Endodermal cell (in vitro differentiated cells): ENCODE results near the gene CTNS. TPM values are rescaled to one million over a fixed set of nuclear protein-coding genes. Genes with fewer than 3 reads are reported as not detected.

Experiments used
- DNase-seq: peaks from one replicate; pipeline ENCODE4 v3.0.0-alpha.2; 2017
- H3K27ac ChIP-seq: 2 replicates; pipeline ENCODE4 v1.5.1; 2013; ENCODE audit warnings: mild to moderate bottlenecking, low read depth, low read length, moderate library complexity
- H3K27me3 ChIP-seq: 2 replicates; pipeline ENCODE4 v1.6.1; 2013; ENCODE audit warnings: mild to moderate bottlenecking, low read length, moderate library complexity; ENCODE audit not compliant: insufficient read depth, control insufficient read depth, poor library complexity, severe bottlenecking
- H3K36me3 ChIP-seq: 2 replicates; pipeline ENCODE4 v1.7.0; 2013; ENCODE audit warnings: mild to moderate bottlenecking, low read length, moderate library complexity; ENCODE audit not compliant: control insufficient read depth, insufficient read depth
- H3K4me1 ChIP-seq: one replicate; pipeline ENCODE4 v1.7.0; 2013; ENCODE audit warnings: low read length; ENCODE audit not compliant: control insufficient read depth, insufficient read depth
- H3K4me3 ChIP-seq: 2 replicates; pipeline ENCODE4 v1.5.1; 2013; ENCODE audit warnings: mild to moderate bottlenecking, low read length, moderate library complexity
- H3K9ac ChIP-seq: 2 replicates; pipeline ENCODE4 v1.6.1; 2013; ENCODE audit warnings: mild to moderate bottlenecking, low read length, moderate library complexity; ENCODE audit not compliant: poor library complexity, severe bottlenecking; ENCODE audit errors: extremely low read depth
- H3K9me3 ChIP-seq: 2 replicates; pipeline ENCODE4 v1.6.1; 2013; ENCODE audit warnings: mild to moderate bottlenecking, low read length, moderate library complexity; ENCODE audit not compliant: control insufficient read depth
- H3K27ac Mint-ChIP-seq: 2 replicates; pipeline ENCODE4 v1.8.0; 2020; ENCODE audit warnings: mixed read lengths
- H3K27me3 Mint-ChIP-seq: 2 replicates; pipeline ENCODE4 v1.8.0; 2021; ENCODE audit warnings: mild to moderate bottlenecking, mixed read lengths; ENCODE audit not compliant: insufficient read depth
- H3K36me3 Mint-ChIP-seq: 2 replicates; pipeline ENCODE4 v1.8.0; 2020; ENCODE audit warnings: low read depth, mixed read lengths
- H3K4me1 Mint-ChIP-seq: 2 replicates; pipeline ENCODE4 v1.8.0; 2020; ENCODE audit warnings: mixed read lengths
- H3K4me3 Mint-ChIP-seq: 2 replicates; pipeline ENCODE4 v1.8.0; 2020; ENCODE audit warnings: mild to moderate bottlenecking, moderate library complexity, mixed read lengths
- H3K9me3 Mint-ChIP-seq: 2 replicates; pipeline ENCODE4 v1.8.0; 2020; ENCODE audit warnings: mild to moderate bottlenecking, mixed read lengths
- CTCF ChIP-seq: fragments of 200-600 bp; sonication (generic); conservative IDR thresholded peaks from 2 replicates; pipeline ENCODE4 v1.5.0; 2021; ENCODE audit warnings: antibody characterized with exemption, mild to moderate bottlenecking
- WGBS, 2 experiments: methylation state at CpG; one replicate each; pipeline versions ENCODE4 v1.1.5 to v1.1.7; 2013; ENCODE audit warnings: missing lambda C conversion rate in 2 of 2, mixed read lengths in 1 of 2; ENCODE audit not compliant: insufficient coverage in 1 of 2, insufficient read length in 1 of 2; 5-methylcytosine and 5-hydroxymethylcytosine counted together
- total RNA-seq, 2 donors: library from RNA; stranded (reverse); fragmentation: NEBNext Ultra II Directional in 1 of 2; extraction: Animal tissue kit (Norgen Biotek cat#: 25700) in 1 of 2; gene quantifications; 2 replicates in 1 of 2; 3 replicates in 1 of 2; pipeline ENCODE4 v1.2.1, GENCODE V29; 2021

The CTNS gene
- total RNA-seq, 2 donors from 2014 or later, result 17.2 to 18.8 TPM

- H3K27ac Mint-ChIP-seq, result no peak overlapping the region
- WGBS, 2 experiments, result 91 to 93% methylated on average over 9 to 20 of the region's 20 CpGs
- DNase-seq, result no peak
Observed at GRCh38 chr17:3681565-3681964, 45.0 kb downstream of the CTNS start.

GRCh38 chr17:3682033-3682432, 45.5 kb downstream of the CTNS start:
- Histone ChIP-seq H3K27me3 (no peaks in the 10 kb centered on the region), H3K4me3 (no peak overlapping the region), H3K27ac (no peak overlapping the region), H3K9ac (no peak overlapping the region), H3K4me1 (peaks cover 7% of the 10 kb centered on the region), H3K36me3 (no peaks in the 10 kb centered on the region), H3K9me3 (no peaks in the 10 kb centered on the region)
- no peak for DNase-seq
- TF ChIP-seq CTCF, result no peak
- H3K9me3 Mint-ChIP-seq, result no peaks in the 10 kb centered on the region
- no peak overlapping the region for H3K4me3 Mint-ChIP-seq
- H3K36me3 Mint-ChIP-seq, result no peaks in the 10 kb centered on the region
- peaks cover 10% of the 10 kb centered on the region for H3K4me1 Mint-ChIP-seq
- H3K27ac Mint-ChIP-seq, result no peak overlapping the region
- peaks cover 13% of the 10 kb centered on the region for H3K27me3 Mint-ChIP-seq
- WGBS, 2 experiments, result 89 to 97% methylated on average over 10 to 12 of the region's 12 CpGs

More at GRCh38 chr17:3681565-3681964, 45.0 kb downstream of the CTNS start:
- no peaks in the 10 kb centered on the region for H3K36me3 Mint-ChIP-seq
- peaks cover 10% of the 10 kb centered on the region for H3K4me1 Mint-ChIP-seq
- peaks cover 13% of the 10 kb centered on the region for H3K27me3 Mint-ChIP-seq
- H3K4me3 ChIP-seq, result no peak overlapping the region
- H3K27ac ChIP-seq, result no peak overlapping the region
- TF ChIP-seq CTCF, result no peak
- H3K27me3 ChIP-seq, result no peaks in the 10 kb centered on the region
- no peaks in the 10 kb centered on the region for H3K9me3 Mint-ChIP-seq
- no peaks in the 10 kb centered on the region for H3K36me3 ChIP-seq
- peaks cover 7% of the 10 kb centered on the region for H3K4me1 ChIP-seq
- no peak overlapping the region for H3K9ac ChIP-seq
- H3K4me3 Mint-ChIP-seq, result no peak overlapping the region
- H3K9me3 ChIP-seq, result no peaks in the 10 kb centered on the region

- DNase-seq, result peak; percentile 92
- H3K27me3 Mint-ChIP-seq, result peaks cover 13% of the 10 kb centered on the region
- 62 to 69% methylated on average over 5 to 7 of the region's 10 CpGs for WGBS, 2 experiments
- no peak overlapping the region for H3K27ac Mint-ChIP-seq
- Histone ChIP-seq H3K9ac (no peak overlapping the region), H3K27ac (no peak overlapping the region), H3K9me3 (no peaks in the 10 kb centered on the region), H3K36me3 (no peaks in the 10 kb centered on the region), H3K4me3 (no peak overlapping the region), H3K4me1 (peaks cover 2% of the 10 kb centered on the region), H3K27me3 (no peaks in the 10 kb centered on the region)
- H3K4me3 Mint-ChIP-seq, result no peak overlapping the region
- H3K36me3 Mint-ChIP-seq, result no peaks in the 10 kb centered on the region
- H3K9me3 Mint-ChIP-seq, result no peaks in the 10 kb centered on the region
- H3K4me1 Mint-ChIP-seq, result peaks cover 1% of the 10 kb centered on the region
- peak; percentile 99 for TF ChIP-seq CTCF
Observed at GRCh38 chr17:3683054-3683511, 46.5 kb downstream of the CTNS start.
